Inflammatory macrophage (primary cell): ENCODE measurements around the gene DDX20.
A peak's percentile ranks its signal among the peaks of the same experiment; 100 is the strongest.
"Not testable (repeated sequence)": the region's sequence is repeated elsewhere in the genome, so short reads cannot be mapped to it uniquely, and the experiment has no call there.

Experiments
- DNase-seq, 2 donors: peaks; one replicate each; pipeline ENCODE4 v3.0.0-alpha.2; 2020 to 2022

DDX20 gene

DNA sequence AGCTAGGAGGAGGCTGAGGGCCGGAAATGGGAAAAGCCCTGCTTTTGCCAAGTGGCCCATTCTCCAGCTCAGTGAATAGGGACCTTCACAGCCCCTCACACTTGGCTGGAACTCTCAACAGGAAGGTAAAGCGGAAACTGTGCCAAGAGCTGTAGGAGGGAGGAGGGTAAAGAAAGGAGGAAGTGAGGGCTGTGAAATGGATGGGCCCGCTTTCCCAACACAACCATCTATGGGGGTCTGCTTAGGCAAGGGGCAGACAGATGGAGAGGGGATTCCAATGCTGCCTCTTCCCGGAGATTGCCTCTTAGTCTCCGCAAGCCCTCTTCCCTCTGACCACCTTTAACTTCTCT lies 21.7 kb upstream of the DDX20 start:
- peak; percentile 77 to 81 for DNase-seq

- no peak for DNase-seq
Measured at GRCh38 chr1:111734426-111734825, 21.3 kb upstream of the DDX20 start.

- DNase-seq = no peak
Measured at GRCh38 chr1:111734856-111735255, 20.8 kb upstream of the DDX20 start.

GRCh38 chr1:111735321-111735720 lies 20.4 kb upstream of the DDX20 start:
- no peak for DNase-seq

GRCh38 chr1:111735858-111736544 lies 19.7 kb upstream of the DDX20 start:
- no peak for DNase-seq

DNA sequence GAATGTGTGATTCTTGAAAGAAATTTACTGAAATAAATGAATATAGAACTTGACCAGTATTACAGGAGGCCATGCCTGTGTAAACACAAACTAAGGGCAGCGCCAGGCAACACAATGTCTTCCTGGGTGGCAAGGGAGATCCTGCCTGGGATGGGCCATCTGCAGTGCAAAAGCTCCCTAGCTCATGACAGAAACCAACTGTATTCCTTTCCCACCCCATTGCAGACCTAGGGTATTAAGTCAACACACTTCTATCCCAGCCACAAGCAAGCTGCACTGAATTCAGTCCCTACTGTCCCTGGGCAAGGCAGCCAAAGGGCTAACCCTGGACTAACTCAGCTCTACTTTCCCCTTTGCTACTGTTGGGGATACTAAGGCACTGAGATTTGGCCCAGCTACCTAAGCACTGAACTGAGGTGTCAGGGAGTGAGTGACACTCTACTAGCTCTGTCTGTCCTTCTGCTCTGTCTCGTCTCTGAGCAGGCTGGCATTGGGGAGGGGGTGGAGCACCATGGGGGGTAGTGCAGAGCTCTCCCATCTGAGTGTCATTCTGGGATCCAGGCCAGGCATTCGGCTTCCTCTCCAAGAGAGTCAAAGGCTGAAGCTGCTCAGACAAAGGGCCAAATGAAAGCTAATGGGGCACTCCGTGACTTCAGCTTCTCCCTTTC lies 19.0 kb upstream of the DDX20 start:
- DNase-seq = no peak

DNA sequence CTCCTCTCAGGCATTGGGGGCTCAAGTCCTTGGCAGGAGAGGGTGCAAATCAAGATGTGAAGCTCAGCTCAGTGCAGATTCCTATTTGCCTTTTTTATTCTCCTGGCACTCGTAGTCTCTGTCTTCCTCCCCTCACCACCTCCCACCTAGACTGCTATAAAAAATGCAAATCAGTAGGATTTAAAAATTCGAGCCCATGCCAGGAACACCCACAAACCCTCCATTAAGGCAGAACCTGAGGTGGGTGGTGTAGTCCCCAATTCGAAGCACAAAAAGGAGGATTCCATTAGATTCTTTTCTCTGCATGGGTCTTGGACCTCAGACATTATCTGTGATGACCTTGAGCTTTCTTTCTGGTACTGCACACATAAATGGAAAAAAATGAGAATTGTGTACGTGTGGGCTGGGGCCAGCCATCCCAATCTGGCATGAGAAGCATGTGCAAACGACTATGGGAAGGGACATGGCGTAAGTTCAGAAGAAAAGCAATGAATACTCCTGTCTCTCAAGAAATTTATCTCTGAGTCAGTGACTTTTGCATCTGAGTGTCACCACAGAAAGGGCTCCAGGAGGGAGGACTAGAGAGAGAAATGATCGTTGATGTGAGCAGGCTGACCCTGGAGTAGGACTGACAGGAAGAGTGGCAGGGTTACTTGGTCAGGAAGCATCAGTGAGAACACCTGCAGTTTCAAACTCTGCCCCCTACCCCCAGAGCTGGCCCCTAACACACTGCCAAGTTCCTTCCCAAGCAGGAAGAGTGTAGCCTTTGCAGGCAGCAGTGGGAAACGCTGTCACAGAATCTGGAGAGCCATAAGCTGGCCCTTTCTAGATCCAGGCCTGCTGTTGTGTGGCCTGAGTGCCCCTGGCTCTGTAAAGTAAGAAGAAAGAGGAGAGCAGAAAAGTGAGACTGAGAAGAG lies 18.2 kb upstream of the DDX20 start:
- DNase-seq = no peak

DNA sequence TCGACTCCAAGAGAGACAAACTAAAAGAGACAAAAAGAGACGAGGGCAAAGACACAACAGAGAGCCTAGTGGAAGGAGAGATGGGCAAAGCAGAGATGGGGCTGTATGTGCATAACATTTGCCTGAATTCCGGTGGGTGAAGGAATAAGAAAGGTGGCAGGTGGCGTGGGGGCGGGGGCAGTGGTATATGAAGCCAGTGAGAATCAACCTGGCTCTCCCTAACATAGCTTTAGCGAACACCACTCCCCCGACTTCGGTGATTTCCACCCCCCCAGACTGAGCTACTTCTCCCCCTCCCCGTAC lies 17.6 kb upstream of the DDX20 start:
- no peak for DNase-seq

GRCh38 chr1:111738436-111739193 lies 17.1 kb upstream of the DDX20 start:
- peak in 1 of 2 donors; percentile 53 for DNase-seq

DNA sequence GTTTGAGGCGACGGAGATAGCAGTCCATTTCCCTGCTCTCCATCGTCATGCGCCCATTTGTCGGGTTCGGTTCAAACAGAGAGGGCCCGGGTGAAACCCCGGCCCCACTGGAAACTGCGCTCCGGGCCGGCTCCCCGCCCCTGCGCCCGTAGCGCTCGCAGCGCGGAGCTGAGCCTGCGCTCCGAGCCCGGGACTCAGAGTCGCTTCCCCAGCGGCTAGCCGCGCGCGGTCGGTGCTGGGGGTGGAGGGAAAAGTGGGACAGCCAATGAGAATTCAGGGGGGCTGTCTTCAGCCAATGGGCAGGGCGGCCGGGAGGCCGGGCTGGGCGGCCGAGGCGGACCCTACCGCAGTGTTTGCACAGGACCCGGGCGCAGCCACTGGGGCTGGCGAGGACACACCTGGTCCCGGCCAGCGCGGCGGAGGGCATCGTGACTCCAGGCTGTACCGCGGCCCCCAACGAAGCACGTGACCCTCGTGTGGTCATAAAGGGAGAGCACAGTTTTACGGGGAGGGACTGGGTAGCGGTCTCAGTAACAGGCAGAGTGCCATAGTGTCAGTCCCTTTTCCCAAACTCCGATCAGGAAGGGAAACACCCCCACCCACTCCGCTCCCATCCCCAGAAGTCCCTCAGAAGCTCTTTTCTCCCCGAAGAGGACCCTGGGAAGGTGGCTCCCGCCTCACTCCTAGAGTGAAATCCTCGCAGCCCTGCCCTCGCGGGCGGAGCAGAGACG lies 16.3 kb upstream of the DDX20 start, which contains the start of gene INKA2:
INKA2 (minus strand) TSS at position 202 of the 731 bp plus-strand sequence; CDS start at position 49, 153 bp downstream.
- peak; percentile 88 to 91 for DNase-seq

DNA sequence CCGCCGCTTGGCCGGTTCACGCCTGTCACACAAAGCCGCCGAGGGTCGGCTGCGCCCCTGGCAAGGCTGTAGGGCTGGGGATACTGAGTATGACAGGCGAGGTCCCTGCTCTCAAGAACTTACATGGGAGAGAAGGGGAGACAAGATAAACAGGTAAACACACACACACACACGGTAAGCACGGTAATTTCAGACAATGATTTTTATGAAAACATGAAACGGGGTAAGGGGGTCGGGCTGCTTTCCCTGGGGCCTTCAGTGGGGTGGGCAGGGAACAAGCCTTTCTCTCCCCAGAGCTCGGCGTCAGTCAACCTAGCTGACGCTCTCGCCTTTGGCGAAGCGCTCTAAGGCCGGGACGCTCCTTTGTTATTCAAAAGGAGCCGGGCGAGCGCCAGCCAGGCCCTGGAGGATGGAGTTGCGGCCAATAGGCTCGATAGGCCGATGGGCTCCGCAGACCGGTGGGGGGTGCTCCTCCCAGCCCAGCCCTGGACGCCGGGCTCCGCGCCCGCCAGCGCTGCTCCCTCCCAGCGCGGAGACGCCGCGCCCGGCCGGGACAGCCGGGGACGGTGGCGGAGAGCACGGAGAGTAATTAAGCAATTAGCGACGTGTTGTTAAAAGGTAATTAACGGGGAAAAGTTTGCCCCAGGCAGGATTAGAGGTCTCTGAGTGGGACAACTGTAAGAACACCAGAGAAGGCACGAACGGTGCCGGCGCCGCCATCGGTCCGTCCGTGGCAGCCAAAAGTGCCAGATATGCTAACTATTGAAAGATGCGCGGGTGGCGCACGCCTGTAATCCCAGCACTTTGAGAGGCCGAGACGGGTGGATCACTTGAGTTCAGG lies 15.6 kb upstream of the DDX20 start:
- DNase-seq = no peak

GRCh38 chr1:111742292-111742691 lies 13.4 kb upstream of the DDX20 start:
- not testable (repeated sequence) for DNase-seq

GRCh38 chr1:111742938-111743549 lies 12.7 kb upstream of the DDX20 start:
- DNase-seq = no peak

- DNase-seq = no peak
Measured at GRCh38 chr1:111743679-111744101, 12.0 kb upstream of the DDX20 start.

DNA sequence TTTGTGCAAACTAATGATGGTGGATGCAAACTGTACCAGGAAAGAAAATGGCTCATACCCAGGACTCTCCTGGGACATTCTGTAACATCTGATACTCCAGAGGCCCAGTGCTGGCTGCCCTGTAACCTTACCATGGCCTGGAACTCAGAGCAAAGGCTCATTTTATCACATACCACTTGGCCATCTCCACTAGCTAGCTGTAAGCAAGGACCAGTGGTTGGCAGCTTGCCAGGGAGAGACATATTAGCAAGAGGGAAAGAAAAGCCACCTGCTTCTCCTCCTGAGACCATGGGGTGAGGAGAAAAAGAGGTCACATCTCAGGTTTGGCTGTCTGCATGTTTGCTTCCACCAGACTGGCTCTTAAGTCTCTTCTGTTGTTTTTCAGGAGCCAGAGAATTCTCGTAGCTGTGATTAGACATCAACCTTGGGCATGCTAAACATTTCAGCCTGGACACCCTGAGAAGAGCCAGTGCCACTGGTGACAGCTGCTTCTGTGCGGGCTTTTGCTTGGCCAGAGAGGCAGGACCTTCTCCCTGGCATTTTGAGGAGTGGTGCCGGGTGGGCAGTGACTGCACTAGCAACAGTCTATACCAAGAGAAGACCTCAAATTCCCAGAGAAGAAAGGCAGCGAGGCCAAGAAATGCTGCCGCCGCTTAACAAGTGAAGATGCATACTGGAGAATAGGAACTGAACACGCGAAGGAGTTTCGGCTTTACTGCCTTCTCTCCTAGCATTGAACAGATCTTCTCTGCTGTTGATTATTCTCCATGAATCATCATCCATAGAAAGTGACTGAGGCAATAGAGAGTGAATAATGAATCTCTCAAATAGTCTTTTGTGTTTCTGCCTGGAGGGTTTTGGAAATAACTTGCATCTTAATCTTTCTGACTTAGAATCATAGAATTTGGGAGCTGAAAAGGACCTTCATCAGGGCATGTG lies 9.8 kb upstream of the DDX20 start:
- DNase-seq = no peak

DNA sequence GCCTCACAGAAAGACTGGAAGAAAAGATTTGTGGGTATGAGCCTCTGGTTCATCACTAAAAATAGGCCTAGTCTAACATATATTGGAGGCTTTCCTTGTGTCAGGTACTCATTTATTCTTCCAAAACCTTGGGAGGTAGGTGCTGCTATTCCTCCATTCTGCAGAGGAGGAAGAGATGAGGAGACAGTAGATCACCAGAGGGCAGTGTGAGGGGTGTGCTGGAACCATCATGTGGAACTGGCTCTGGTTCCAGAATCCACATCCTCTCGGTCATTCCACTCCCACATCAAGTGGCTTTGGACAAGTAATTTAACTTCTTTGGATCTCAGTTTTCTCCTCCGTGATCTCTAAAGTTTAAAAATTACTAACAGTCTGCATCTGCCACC lies 9.1 kb upstream of the DDX20 start:
- DNase-seq = no peak

- peak; percentile 81 for DNase-seq
Measured at GRCh38 chr1:111747282-111747734, 8.4 kb upstream of the DDX20 start.

GRCh38 chr1:111747947-111748346 lies 7.8 kb upstream of the DDX20 start:
- no peak for DNase-seq

GRCh38 chr1:111749628-111750027 lies 6.1 kb upstream of the DDX20 start:
- DNase-seq = no peak
